Ovary (tissue), 3 donors: ENCODE results near the gene SCN4B.

Experiments
- CTCF ChIP-seq, 3 donors: fragments of 450-650 bp in 2 of 3; fragments of 200-600 bp in 1 of 3; IDR thresholded peaks; one replicate each; pipeline versions ENCODE4 v1.5.1 to v1.8.0; 2016 to 2022; ENCODE audit warnings: antibody characterized with exemption in 3 of 3, mild to moderate bottlenecking in 1 of 3
- EP300 ChIP-seq: sonication (generic); formaldehyde crosslinking; IDR thresholded peaks from one replicate; pipeline ENCODE4 v1.6.1; 2017; ENCODE audit warnings: antibody characterized with exemption
- donor health status: DM: no; HTN: no; CAD: no.

- no peak for TF ChIP-seq EP300
- TF ChIP-seq CTCF (IDR thresholded peaks at IDR 0.05): no peak
Observed at GRCh38 chr11:118163494-118163893, 10.9 kb upstream of the SCN4B start.
